Measurements from ENCODE around the gene PPT1.
"Not testable (repeated sequence)": the region's sequence is repeated elsewhere in the genome, so short reads cannot be mapped to it uniquely, and the experiment has no call there.

Gene PPT1

GRCh38 chr1:40037254-40037653, 59.8 kb downstream of the PPT1 start:
- peak overlapping the region; percentile 55 for H3K27ac ChIP-seq

GRCh38 chr1:40036574-40036973, 60.5 kb downstream of the PPT1 start:
- DNase-seq (ENCODE audit: low read depth, low spot score): no peak
- peak overlapping the region; percentile 55 for H3K27ac ChIP-seq

More at GRCh38 chr1:40037254-40037653, 59.8 kb downstream of the PPT1 start:
- DNase-seq (ENCODE audit: low read depth, low spot score): not testable (repeated sequence)

- no peak for DNase-seq (ENCODE audit: low read depth, low spot score)
- H3K27ac ChIP-seq: no peak overlapping the region
Measured at GRCh38 chr1:40034869-40035268, 62.2 kb downstream of the PPT1 start.

GRCh38 chr1:40032240-40032891, 64.7 kb downstream of the PPT1 start:
- peak overlapping the region; percentile 80 for H3K27ac ChIP-seq
- no peak for DNase-seq (ENCODE audit: low read depth, low spot score)

GRCh38 chr1:40030528-40031135, 66.4 kb downstream of the PPT1 start:
- peak overlapping the region; percentile 80 for H3K27ac ChIP-seq
- no peak for DNase-seq (ENCODE audit: low read depth, low spot score)

- peak; percentile 83 for DNase-seq (ENCODE audit: low read depth, low spot score)
- peak overlapping the region; percentile 80 for H3K27ac ChIP-seq
Measured at GRCh38 chr1:40029608-40030007, 67.4 kb downstream of the PPT1 start.

GRCh38 chr1:40027647-40028046, 69.4 kb downstream of the PPT1 start:
- H3K27ac ChIP-seq: peak overlapping the region; percentile 80
- DNase-seq (ENCODE audit: low read depth, low spot score): no peak

- no peak overlapping the region for H3K27ac ChIP-seq
- DNase-seq (ENCODE audit: low read depth, low spot score): no peak
Measured at GRCh38 chr1:40024671-40025070, 72.4 kb downstream of the PPT1 start.

GRCh38 chr1:40023379-40023944, 73.6 kb downstream of the PPT1 start:
- no peak for DNase-seq (ENCODE audit: low read depth, low spot score)
- H3K27ac ChIP-seq: no peak overlapping the region

Data from epithelial cell of prostate (primary cell).